HCT116 (cell line): Measurements from ENCODE around the gene KLHL18. TPM values are rescaled to one million over a fixed set of nuclear protein-coding genes. Genes with fewer than 3 reads are reported as not detected.

Experiments used
- ELF1 ChIP-seq: IDR thresholded peaks from 2 replicates; pipeline ENCODE4 v1.6.1; 2012; ENCODE audit warnings: low read depth, borderline replicate concordance
- SIN3A ChIP-seq: IDR thresholded peaks from 2 replicates; pipeline ENCODE4 v1.6.1; 2012; ENCODE audit warnings: low read depth
- YY1 ChIP-seq: IDR thresholded peaks from 2 replicates; pipeline ENCODE4 v1.6.1; 2011; ENCODE audit warnings: low read length, low read depth, moderate library complexity, mild to moderate bottlenecking; ENCODE audit not compliant: insufficient replicate concordance; ENCODE audit errors: extremely low read depth
- ZBTB33 ChIP-seq: IDR thresholded peaks from 2 replicates; pipeline ENCODE4 v1.6.1; 2011; ENCODE audit warnings: mild to moderate bottlenecking, low read length, moderate library complexity; ENCODE audit not compliant: insufficient replicate concordance; ENCODE audit errors: extremely low read depth
- total RNA-seq: library from RNA; stranded (reverse); gene quantifications from one replicate; pipeline ENCODE4 v1.2.1, GENCODE V29; 2021; ENCODE audit not compliant: unreplicated experiment
- TF ChIP-seq, protein P1 (sequence below): IDR thresholded peaks from 2 replicates; pipeline ENCODE4 v1.6.1; 2012; ENCODE audit warnings: low read depth

KLHL18 gene
- total RNA-seq, 1 experiment from 2014 or later = 32.3 TPM

DNA sequence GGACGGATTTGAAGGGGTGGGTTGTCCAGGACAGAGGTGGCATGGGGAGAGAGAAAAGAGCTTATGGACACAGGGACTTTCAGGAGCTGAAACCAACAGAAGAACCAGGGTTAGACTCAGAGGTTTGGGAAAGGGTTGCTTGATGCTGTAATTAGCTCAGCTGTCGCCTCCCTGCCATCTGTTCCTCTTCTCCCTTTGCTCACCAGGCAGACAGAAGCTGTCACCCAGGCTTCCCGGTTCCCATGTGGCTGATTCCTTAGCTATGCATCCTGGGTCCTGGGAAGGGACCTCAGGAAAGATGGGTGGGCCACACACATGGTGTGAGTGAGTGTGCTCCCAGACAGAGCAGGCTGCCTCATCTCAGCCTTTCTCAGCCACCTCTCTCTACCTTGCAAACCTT, 112.1 kb downstream of the KLHL18 start (continued):
- TF ChIP-seq, protein P1, sequence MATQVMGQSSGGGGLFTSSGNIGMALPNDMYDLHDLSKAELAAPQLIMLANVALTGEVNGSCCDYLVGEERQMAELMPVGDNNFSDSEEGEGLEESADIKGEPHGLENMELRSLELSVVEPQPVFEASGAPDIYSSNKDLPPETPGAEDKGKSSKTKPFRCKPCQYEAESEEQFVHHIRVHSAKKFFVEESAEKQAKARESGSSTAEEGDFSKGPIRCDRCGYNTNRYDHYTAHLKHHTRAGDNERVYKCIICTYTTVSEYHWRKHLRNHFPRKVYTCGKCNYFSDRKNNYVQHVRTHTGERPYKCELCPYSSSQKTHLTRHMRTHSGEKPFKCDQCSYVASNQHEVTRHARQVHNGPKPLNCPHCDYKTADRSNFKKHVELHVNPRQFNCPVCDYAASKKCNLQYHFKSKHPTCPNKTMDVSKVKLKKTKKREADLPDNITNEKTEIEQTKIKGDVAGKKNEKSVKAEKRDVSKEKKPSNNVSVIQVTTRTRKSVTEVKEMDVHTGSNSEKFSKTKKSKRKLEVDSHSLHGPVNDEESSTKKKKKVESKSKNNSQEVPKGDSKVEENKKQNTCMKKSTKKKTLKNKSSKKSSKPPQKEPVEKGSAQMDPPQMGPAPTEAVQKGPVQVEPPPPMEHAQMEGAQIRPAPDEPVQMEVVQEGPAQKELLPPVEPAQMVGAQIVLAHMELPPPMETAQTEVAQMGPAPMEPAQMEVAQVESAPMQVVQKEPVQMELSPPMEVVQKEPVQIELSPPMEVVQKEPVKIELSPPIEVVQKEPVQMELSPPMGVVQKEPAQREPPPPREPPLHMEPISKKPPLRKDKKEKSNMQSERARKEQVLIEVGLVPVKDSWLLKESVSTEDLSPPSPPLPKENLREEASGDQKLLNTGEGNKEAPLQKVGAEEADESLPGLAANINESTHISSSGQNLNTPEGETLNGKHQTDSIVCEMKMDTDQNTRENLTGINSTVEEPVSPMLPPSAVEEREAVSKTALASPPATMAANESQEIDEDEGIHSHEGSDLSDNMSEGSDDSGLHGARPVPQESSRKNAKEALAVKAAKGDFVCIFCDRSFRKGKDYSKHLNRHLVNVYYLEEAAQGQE = no peak
- TF ChIP-seq YY1 = no peak
- no peak for TF ChIP-seq ELF1
- no peak for TF ChIP-seq SIN3A
- TF ChIP-seq ZBTB33 = no peak

Other genes with a start within 250 kb of the KLHL18 start
- gene SETD2, start 118.8 kb upstream of the KLHL18 start, total RNA-seq = 33.0 TPM
- 13.1 TPM for gene KIF9, start 145 bp upstream of the KLHL18 start, total RNA-seq
- 56.5 TPM for gene PTPN23, start 98.1 kb downstream of the KLHL18 start, total RNA-seq
- 67.6 TPM for gene SCAP, start 193.0 kb downstream of the KLHL18 start, total RNA-seq
- 38.8 TPM for gene ELP6, start 230.8 kb downstream of the KLHL18 start, total RNA-seq